Putamen (tissue), 1 donor: Measurements from ENCODE around the gene ACO1.

Source experiments
- DNase-seq: peaks from one replicate; pipeline ENCODE4 v3.0.0-alpha.2; 2016; ENCODE audit warnings: low spot score

Gene ACO1

GRCh38 chr9:32497921-32498320 lies 113.5 kb downstream of the ACO1 start:
- DNase-seq = no peak

GRCh38 chr9:32500768-32501167 lies 116.3 kb downstream of the ACO1 start:
- DNase-seq = no peak

- no peak for DNase-seq
Observed at GRCh38 chr9:32501868-32502267, 117.4 kb downstream of the ACO1 start.

GRCh38 chr9:32502464-32502863 lies 118.0 kb downstream of the ACO1 start:
- DNase-seq = no peak

GRCh38 chr9:32503008-32503407 lies 118.6 kb downstream of the ACO1 start:
- DNase-seq = no peak
